ENCODE results near the gene FDXR. TPM values are rescaled to one million over a fixed set of nuclear protein-coding genes. Genes with fewer than 3 reads are reported as not detected.

FDXR gene
- total and polyA plus RNA-seq, 2 donors (not counting 1 experiment from before 2014, with no cell fraction given), result 4.6 to 7.0 TPM

DNA sequence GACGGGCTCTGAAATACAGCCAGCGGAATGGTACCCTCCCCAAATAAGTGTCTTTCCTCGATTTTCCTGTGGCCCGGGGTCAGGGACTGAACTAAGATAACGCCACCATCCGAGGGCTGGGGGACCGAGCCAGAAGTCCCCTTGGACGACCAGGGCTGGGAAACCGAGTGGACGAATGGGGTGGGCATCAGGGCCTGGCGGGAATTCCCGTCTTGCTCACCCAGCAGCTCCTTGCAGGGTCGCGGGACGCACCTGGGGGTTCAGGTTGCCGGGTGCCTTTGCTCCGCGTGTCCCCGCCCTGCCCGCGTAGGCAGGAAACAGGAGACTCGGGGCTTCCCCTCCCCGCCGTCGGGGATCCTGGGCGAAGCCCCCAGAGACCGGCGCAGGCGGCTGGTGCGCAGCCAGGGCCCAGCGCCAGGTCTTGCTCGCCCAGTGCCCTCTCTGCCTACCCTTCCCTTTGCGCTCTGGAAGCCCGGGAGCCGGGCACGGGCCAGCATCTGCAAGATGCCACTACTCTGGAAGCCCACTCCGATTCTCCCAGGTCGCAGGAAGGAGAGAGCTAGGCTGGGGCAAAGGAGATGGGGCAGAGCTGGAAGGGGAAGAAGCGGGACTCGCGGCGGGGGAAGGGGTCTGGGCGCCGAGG is 12.4 kb downstream of the FDXR start:
- intact Hi-C loops (cut with micrococcal nuclease), result loop anchor here (5.0 kb wide), 1 partner anchor 293 kb away; the partner anchor contains the start of gene CD300H
- ChIA-PET POLR2A (interaction anchor here (1.4 kb wide), 1 partner anchor 13 kb away, joined by 7 read pairs; the partner anchor contains the start of gene FDXR), CTCF (interaction anchor here (1.1 to 12.3 kb wide), 7 partner anchors 13 to 203 kb away, joined by 3 to 181 read pairs (median 14); partner anchors contain the start of genes FDXR and RAB37)
- H3K27me3 Mint-ChIP-seq, result peaks cover 51% of the 10 kb centered on the region
- H3K9me3 ChIP-seq (ENCODE audit: control extremely low read depth in 1 of 3, control insufficient read depth in 2 of 3, insufficient read depth in 1 of 3, low read length in 2 of 3), result peaks cover 0 to 18% (median 0%) of the 10 kb centered on the region in 3 donors
- H3K36me3 ChIP-seq (replicated peaks in 1 of 2; ENCODE audit: control extremely low read depth in 1 of 2, control insufficient read depth in 1 of 2, extremely low read depth in 1 of 2, insufficient read depth in 2 of 2, low read length in 1 of 2), result no peaks in the 10 kb centered on the region
- TF ChIP-seq EZH2 (IDR thresholded peaks at IDR 0.05; ENCODE audit: borderline replicate concordance, insufficient read depth, low read depth, low read length, poor library complexity, severe bottlenecking), result peak; percentile 24
- no peak for TF ChIP-seq CTCF (IDR thresholded peaks at IDR 0.05)
- no peaks in the 10 kb centered on the region for H3K79me2 ChIP-seq (ENCODE audit: control insufficient read depth, insufficient read depth, low read length)
- peak overlapping the region; percentile 80 for H3K4me2 ChIP-seq (replicated peaks; ENCODE audit: low read depth, low read length, poor library complexity, severe bottlenecking)
- DNase-seq, result peak; percentile 66
- peak overlapping the region in 4 of 5 experiments; percentile 8 to 54 (median 24) for H3K4me3 ChIP-seq (ENCODE audit: control extremely low read depth in 1 of 5, extremely low read depth in 1 of 5, insufficient read depth in 1 of 5, low read depth in 2 of 5, low read length in 4 of 5)
- peaks cover 0 to 70% (median 24%) of the 10 kb centered on the region in 4 experiments for H3K27me3 ChIP-seq (replicated peaks in 1 of 4; ENCODE audit: control extremely low read depth in 1 of 4, control insufficient read depth in 3 of 4, insufficient read depth in 4 of 4, low read length in 3 of 4)
- H3K9ac ChIP-seq (ENCODE audit: low read length), result peak overlapping the region; percentile 42
- no peaks in the 10 kb centered on the region for H3K9me3 Mint-ChIP-seq (ENCODE audit: insufficient read depth)
- H3K4me3 Mint-ChIP-seq, result peak overlapping the region; percentile 74
- H3K4me1 ChIP-seq (ENCODE audit: control insufficient read depth in 2 of 2, insufficient read depth in 2 of 2, low read length in 2 of 2), result peaks cover 32 to 33% of the 10 kb centered on the region in 2 donors
- peak overlapping the region; percentile 32 for H3K27ac Mint-ChIP-seq
- peak; percentile 37 for ATAC-seq (ENCODE audit: low read depth)
- H3K4me1 Mint-ChIP-seq, result peaks cover 26% of the 10 kb centered on the region
- H3K27ac ChIP-seq (ENCODE audit: low read length in 2 of 2), result no peak overlapping the region
- WGBS (ENCODE audit: insufficient coverage), result 4% methylated on average over 44 of the region's 44 CpGs
- peaks cover 9% of the 10 kb centered on the region for H4K20me1 ChIP-seq (ENCODE audit: control insufficient read depth, insufficient read depth, low read length, poor library complexity, severe bottlenecking)
- H2AFZ ChIP-seq (ENCODE audit: insufficient read depth, low read depth, low read length, poor library complexity, severe bottlenecking), result peak overlapping the region; percentile 11
